GM12874 (cell line): ENCODE data around the gene NUP58.
A peak's percentile ranks its signal among the peaks of the same experiment; 100 is the strongest.

Experiments used
- CTCF ChIP-seq: IDR thresholded peaks from 2 replicates; pipeline ENCODE4 v1.5.1; 2011; ENCODE audit warnings: low read depth, mild to moderate bottlenecking, control low read depth, low read length, moderate library complexity; ENCODE audit not compliant: insufficient read depth

The NUP58 gene

DNA sequence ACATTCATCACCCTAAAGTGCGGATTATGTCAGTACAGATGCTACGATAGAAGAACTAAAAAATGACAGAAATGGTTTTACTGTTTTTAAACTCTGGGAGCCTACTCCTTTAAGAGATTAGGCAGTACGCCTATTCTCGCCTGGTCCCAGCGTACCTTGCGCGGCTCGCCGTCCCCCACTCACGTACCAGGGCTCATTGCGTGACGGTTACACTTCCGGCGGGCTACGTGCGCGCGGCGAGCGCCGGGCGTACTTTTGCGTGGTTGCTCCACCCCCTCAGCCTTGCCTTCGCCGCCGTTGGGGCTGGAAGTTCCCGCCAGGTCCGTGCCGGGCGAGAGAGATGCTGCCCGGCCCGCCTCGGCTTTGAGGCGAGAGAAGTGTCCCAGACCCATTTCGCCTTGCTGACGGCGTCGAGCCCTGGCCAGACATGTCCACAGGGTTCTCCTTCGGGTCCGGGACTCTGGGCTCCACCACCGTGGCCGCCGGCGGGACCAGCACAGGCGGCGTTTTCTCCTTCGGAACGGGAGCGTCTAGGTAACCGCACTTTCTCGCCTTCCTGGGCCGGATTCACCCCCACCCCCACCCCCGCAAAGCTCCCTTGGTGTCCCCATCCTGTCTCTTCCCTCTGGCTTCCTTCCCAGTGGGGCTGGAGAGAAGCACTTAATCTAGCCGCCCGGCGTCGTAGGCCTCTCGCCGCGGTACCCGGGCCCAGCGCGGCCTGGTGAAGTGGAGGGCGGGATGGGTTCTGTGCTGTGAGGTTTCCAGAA is at the start of gene NUP58:
NUP58 (plus strand) TSS at position 279 of the 767 bp plus-strand sequence; CDS start at position 428, 149 bp downstream.
- no peak for TF ChIP-seq CTCF

GRCh38 chr13:25252225-25252624 is 49.2 kb upstream of the NUP58 start:
- TF ChIP-seq CTCF = no peak

GRCh38 chr13:25252752-25253151 is 48.7 kb upstream of the NUP58 start:
- TF ChIP-seq CTCF = no peak

- no peak for TF ChIP-seq CTCF
These were observed 47.7 kb upstream of the NUP58 start for GRCh38 chr13:25253702-25254101.

GRCh38 chr13:25262261-25262660 is 39.2 kb upstream of the NUP58 start:
- TF ChIP-seq CTCF = no peak

- TF ChIP-seq CTCF = no peak
These were observed 34.7 kb upstream of the NUP58 start for GRCh38 chr13:25266706-25267105.

DNA sequence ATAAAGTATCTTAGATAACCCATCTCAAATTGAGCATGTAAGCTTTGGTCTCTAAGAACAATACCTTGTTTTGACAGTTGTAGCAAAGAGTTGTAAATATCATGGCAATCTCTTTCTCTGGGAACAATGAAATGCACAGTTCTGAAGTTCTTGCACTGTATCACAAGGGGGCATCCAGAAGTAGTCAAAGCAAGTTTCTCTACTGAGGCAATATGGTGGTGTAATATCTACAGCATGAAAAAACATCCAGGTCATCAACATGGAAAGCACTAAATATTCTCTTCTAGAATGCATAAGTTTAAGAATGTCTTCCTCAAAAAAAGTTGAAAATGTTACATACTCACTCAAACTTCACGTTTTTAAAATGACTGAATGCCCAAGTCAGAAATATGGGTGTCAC is 33.7 kb upstream of the NUP58 start:
- TF ChIP-seq CTCF = peak; percentile 13; the same call in 1 of the 2 replicates
